Suppressor macrophage treated with lipopolysaccharide for 4 hours (primary cell): ENCODE measurements around the gene GOLT1A.

Source experiments
- DNase-seq: peaks from one replicate; pipeline ENCODE4 v3.0.0-alpha.2; 2020

The GOLT1A gene

GRCh38 chr1:204213668-204214662, at the start of gene GOLT1A:
Gene GOLT1A (minus strand): TSS chr1:204213988. CDS start chr1:204213906, 82 bp downstream.
- peak; percentile 62 for DNase-seq

GRCh38 chr1:204263254-204263910, 49.6 kb upstream of the GOLT1A start:
- no peak for DNase-seq

- DNase-seq = no peak
Observed at GRCh38 chr1:204262506-204263253, 48.9 kb upstream of the GOLT1A start.

GRCh38 chr1:204261746-204262505, 48.1 kb upstream of the GOLT1A start:
- no peak for DNase-seq

GRCh38 chr1:204261266-204261665, 47.5 kb upstream of the GOLT1A start:
- no peak for DNase-seq

GRCh38 chr1:204260601-204261197, 46.9 kb upstream of the GOLT1A start:
- no peak for DNase-seq

GRCh38 chr1:204259782-204260181, 46.0 kb upstream of the GOLT1A start:
- no peak for DNase-seq

- DNase-seq = no peak
Observed at GRCh38 chr1:204259196-204259595, 45.4 kb upstream of the GOLT1A start.

GRCh38 chr1:204258213-204259115, 44.7 kb upstream of the GOLT1A start:
- DNase-seq = peak; percentile 60

GRCh38 chr1:204257446-204257845, 43.7 kb upstream of the GOLT1A start:
- no peak for DNase-seq

GRCh38 chr1:204256531-204256930, 42.7 kb upstream of the GOLT1A start:
- DNase-seq = no peak

- DNase-seq = no peak
Observed at GRCh38 chr1:204255966-204256365, 42.2 kb upstream of the GOLT1A start.

GRCh38 chr1:204255225-204255624, 41.4 kb upstream of the GOLT1A start:
- no peak for DNase-seq

GRCh38 chr1:204254031-204254661, 40.4 kb upstream of the GOLT1A start:
- DNase-seq = peak; percentile 85

GRCh38 chr1:204251926-204252689, 38.3 kb upstream of the GOLT1A start:
- DNase-seq = no peak

- no peak for DNase-seq
Observed at GRCh38 chr1:204251286-204251685, 37.5 kb upstream of the GOLT1A start.

- no peak for DNase-seq
Observed at GRCh38 chr1:204250428-204251030, 36.7 kb upstream of the GOLT1A start.

- no peak for DNase-seq
Observed at GRCh38 chr1:204249736-204250427, 36.1 kb upstream of the GOLT1A start.

- no peak for DNase-seq
Observed at GRCh38 chr1:204248954-204249353, 35.2 kb upstream of the GOLT1A start.
